NCI-H2196 treated with DMSO at 0.1 percent for 48 hours (cell line): ENCODE results near the gene G6PD.

ENCODE experiments used
- DNase-seq: peaks from one replicate; lab custom pipeline; 2025; ENCODE audit not compliant: unreplicated experiment; lab: John Stamatoyannopoulos, UW

The G6PD gene

GRCh38 chrX:154488336-154489075, 58.1 kb downstream of the G6PD start:
- DNase-seq, result no peak

- DNase-seq, result no peak
Observed at GRCh38 chrX:154487518-154488290, 58.9 kb downstream of the G6PD start.

DNA sequence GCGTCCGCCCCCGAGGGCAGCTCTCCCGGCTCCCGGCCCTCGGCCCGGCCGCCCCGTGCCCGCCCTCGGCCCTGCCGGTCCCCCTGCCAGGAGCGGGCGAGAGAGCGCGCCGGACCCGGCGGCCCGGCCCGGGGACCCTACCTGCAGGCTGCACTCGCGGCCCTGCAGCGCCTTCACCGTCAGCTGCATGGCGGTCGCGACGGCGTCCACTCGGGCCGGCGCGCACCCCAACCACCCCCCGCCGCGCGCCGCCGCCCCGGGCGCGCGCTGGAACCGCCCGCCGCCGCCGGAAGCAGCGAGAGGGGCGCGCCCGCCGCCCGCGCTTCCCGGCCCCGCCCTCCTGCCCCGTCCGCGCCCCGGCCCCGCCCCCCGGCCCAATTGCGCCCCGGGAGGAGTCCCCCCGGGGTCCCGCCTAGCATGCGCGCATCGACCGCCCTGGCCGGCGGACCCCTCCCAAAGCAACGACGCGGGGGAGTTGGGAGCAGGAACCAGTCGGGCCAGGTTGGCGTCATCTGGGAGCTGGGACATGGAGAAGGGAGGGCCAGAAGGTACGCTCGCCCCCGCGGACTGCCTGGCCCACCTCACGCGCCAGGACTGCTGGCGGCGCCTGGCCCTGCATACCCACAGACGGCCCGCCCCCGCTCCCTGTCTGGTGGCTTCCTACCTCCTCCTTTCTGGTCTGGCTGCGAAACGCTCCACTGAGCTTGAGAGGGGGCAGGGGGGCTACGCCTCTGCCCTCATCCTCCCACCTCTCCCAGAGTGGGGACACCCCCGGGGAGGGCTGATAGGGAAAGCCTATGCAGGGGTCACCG, 60.0 kb downstream of the G6PD start, which contains the start of gene UBL4A:
Gene UBL4A, minus strand, starts transcription at position 220 of the 812 bp plus-strand sequence. Its CDS starts 31 bp downstream, at position 189.
- DNase-seq, result peak; percentile 18

DNA sequence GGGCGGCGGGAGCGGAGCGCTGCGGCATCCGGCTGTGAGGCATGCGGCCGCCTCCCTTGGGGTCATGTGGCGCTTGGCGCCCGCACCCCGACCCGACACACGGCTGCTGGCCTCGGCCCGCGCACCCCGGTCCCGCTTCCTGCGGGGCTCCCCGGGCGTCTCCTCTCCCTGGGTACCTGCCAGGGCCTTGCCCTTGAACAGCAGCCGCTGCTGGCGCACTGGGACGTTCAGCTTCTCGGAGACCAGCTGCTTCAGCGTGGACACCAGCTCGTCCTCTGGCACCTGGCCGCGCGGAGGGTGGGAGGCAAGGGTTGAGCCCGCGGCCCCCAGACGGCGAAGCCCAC, 60.6 kb downstream of the G6PD start:
- no peak for DNase-seq

GRCh38 chrX:154485150-154486051, 61.2 kb downstream of the G6PD start:
- no peak for DNase-seq

DNA sequence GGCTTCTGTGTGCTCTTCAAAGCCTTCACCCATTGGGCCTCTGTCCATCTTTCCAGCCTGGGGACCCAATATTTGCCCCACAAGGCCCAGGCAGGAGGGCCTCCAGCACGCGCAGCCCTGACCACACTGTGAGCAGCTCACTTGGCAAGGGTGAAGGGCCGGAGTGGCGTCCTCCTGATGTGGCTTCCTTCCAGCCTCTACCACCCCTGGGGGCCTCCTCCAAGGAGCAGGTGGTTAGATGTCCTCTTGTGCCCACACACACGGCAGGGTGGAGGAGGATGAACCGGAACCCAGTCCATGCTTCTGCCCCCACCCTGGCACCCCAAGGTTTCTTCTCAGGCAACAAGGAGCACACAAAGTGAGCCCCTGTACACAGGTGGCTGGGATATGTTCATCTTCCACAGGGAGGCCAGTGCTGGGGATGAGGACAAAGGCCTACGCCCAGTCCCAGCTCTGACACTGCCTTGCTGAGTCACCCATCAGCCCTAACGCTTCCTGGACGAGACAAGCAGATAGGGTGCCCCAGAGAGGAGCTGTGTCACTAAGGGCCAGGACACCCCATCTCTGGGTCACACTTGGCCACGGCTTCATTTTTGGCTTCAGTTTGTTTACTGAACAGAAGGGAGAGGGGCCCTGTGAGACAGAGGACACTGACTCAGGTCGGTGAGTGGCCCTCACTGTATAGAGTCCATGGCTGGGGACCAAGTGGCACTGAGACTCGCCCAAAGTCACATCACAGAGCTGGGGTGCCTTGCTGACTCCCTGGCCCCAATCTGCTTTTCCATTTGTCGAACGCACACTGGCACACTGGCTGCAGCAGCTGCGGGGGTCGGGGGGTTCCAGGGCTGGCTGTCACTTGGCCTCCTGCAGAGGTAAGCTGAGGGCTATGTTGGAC, 62.1 kb downstream of the G6PD start:
- DNase-seq, result no peak

DNA sequence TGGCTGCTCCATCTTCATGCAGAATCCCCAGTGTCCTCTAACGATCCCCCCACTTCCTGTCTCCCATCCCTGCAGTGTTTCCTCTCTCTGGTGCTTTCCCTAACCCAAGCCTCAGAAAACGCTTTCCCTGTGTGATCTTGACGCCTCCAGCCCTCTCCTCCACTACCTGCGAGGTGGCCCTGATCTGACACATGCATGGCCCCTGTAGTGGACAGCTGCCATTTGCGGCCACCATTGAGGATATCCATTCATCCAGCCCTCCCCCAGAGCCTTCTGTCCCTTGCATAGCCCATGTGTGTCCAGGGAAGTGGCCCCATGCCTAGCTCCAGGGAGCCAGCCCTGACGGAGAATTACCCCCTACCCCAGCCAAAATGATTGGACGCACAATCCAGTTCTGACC, 63.3 kb downstream of the G6PD start:
- DNase-seq, result no peak

DNA sequence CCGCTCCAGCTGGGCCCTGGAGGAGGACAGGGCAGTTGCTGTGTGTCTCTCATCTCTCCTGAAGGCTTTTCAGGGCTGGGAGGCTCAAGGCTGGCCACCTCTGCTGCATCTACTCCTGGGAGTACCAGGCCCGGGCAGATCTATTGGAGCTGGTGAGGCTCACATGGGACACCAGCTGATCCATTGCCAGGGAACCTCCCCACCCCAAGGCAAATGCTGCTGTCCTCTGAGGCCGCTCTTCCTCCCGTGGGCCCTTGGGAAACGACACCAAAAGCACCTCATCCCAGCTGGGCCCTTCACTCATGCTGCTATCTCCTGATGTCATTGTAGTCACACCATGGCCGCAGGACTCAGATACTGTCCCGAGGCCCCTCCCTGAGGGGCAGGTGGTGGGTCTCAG, 63.9 kb downstream of the G6PD start:
- no peak for DNase-seq

GRCh38 chrX:154481911-154482601, 64.6 kb downstream of the G6PD start:
- no peak for DNase-seq
